ENCODE measurements around the gene STK39. TPM values are rescaled to one million over a fixed set of nuclear protein-coding genes. Genes with fewer than 3 reads are reported as not detected.

The STK39 gene
- total RNA-seq, 4 donors from 2014 or later: 8.9 to 28.3 (median 14.5) TPM

DNA sequence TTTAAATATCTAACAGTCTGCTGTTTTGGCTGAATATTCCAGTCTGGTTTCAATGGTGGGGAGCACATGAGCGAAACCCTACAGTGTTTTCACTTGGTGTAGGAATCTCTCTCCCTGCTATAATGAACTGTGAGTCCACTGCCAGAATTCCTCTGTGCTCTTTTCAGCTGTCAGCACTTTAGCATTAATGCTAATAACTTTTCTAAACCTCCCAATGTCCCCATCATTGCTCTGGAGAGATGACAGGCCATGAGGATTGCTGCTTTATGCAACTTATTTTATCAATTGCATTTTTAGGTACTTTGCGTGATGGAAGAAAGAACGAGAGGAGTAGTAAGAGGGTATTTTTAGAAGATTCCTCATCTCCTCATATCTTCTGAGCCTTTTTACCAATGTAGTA lies 25.3 kb downstream of the STK39 start:
- WGBS, 2 donors: 92 to 96% methylated on average over 3 of the region's 3 CpGs
- H3K4me3 ChIP-seq (ENCODE audit: low read depth, poor library complexity, severe bottlenecking): no peak overlapping the region
- intact Hi-C loops (cut with DNase I; ENCODE audit: low total_unique reads): no loop called here
- no peak for TF ChIP-seq POLR2A (IDR thresholded peaks at IDR 0.05)
- TF ChIP-seq, protein P1, sequence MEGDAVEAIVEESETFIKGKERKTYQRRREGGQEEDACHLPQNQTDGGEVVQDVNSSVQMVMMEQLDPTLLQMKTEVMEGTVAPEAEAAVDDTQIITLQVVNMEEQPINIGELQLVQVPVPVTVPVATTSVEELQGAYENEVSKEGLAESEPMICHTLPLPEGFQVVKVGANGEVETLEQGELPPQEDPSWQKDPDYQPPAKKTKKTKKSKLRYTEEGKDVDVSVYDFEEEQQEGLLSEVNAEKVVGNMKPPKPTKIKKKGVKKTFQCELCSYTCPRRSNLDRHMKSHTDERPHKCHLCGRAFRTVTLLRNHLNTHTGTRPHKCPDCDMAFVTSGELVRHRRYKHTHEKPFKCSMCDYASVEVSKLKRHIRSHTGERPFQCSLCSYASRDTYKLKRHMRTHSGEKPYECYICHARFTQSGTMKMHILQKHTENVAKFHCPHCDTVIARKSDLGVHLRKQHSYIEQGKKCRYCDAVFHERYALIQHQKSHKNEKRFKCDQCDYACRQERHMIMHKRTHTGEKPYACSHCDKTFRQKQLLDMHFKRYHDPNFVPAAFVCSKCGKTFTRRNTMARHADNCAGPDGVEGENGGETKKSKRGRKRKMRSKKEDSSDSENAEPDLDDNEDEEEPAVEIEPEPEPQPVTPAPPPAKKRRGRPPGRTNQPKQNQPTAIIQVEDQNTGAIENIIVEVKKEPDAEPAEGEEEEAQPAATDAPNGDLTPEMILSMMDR (IDR thresholded peaks at IDR 0.05): no peak
- DNase-seq (ENCODE audit: low spot score in 2 of 2): no peak

DNA sequence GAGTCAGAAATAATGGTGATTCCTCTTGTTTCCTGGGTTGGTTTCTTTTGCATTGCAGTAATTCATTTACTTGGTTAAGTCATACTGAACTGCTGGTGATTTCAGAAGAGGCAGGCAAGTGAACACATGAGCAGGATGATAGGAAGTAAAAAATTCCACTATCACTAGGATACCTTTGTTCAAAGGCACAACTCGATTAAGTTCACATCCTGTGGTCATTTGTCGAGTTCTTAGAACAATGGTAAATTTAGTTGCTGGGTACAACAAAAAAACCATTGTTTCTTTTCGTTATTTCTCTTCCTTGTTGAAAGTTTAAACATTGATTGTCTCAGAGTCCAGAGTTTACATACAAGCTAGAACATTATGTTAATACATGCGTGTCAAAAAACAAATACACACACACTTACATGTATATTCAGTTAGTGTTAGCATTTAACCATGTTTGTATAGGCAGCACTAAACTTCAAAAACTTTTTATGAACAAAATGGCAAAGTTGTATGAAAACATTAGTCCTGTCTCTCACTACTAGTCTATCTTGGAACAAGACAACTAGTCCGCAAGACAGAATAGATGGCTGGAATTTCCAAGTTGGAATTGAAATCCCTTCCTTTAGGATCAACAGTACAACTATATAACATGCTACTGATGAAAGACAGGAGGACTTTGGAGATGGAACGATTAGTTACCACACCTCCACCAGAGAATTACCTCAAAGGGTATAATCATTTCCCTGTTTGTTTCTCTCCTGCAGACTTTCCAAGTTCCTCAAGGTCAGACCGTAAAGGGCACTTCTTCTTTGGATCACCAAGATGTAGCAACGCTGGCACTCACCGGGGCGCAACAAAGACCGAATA lies 26.2 kb downstream of the STK39 start:
- DNase-seq (ENCODE audit: low spot score in 2 of 2): no peak
- 84 to 85% methylated on average over 11 of the region's 11 CpGs for WGBS, 2 donors
- H3K4me3 ChIP-seq (ENCODE audit: low read depth, poor library complexity, severe bottlenecking): no peak overlapping the region
- intact Hi-C loops (cut with DNase I; ENCODE audit: low total_unique reads): no loop called here
- TF ChIP-seq POLR2A (IDR thresholded peaks at IDR 0.05): no peak
- TF ChIP-seq, protein P1 (IDR thresholded peaks at IDR 0.05): no peak

DNA sequence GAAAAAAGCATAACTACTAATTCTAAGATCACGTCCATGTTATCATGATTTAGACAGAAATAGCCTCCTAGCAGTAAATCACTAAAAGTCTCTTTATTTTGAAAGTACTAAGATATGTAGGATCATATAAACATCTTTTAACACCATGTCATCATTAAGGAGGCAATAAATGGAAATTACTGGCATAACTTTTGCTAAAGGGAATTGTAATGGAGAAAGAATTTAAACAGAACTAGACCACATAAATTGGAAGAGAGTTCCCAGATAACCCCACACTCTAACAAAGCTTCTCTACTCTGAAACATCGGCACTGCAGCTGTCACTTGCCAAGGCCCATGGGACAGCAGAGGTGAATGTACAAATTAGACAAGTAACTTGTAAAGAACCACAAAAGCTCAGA lies 29.5 kb downstream of the STK39 start:
- DNase-seq (ENCODE audit: low spot score in 2 of 2): no peak
- H3K4me3 ChIP-seq (ENCODE audit: low read depth, poor library complexity, severe bottlenecking): no peak overlapping the region
- TF ChIP-seq, protein P1 (IDR thresholded peaks at IDR 0.05): no peak
- no peak for TF ChIP-seq POLR2A (IDR thresholded peaks at IDR 0.05)
- intact Hi-C loops (cut with DNase I; ENCODE audit: low total_unique reads): no loop called here
- 77 to 84% methylated on average over 2 of the region's 2 CpGs for WGBS, 2 donors

DNA sequence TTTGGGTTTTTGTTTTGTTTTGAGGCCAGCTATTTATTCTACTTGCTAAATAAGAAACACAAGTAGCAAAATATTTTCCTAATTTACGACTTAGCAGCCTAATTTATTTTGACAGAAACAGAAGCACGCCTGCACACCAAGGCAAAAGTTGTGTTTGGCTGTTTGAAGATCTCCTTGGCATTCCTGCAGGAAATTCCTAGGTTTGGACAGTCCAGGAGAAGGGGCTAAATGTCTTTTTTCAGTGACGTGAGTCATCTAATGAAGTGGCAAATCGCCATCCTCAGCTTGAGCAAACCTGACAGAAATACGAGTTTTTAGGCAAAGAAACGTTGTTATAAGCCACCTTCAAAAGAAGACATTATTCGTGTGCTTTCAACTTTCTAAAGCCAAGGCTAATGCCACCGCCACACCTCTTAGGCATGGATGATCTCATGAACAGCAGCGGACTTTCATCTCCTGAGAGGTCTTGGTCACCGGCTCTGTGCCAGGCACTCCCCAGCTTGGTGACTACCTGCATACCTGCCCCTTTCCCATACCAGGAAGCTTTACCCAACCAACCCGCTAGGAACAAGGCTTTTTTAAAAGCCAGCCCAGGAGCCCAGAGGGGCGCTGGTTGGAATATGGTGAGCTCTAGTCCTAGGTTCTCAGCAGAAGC lies 30.9 kb downstream of the STK39 start:
- TF ChIP-seq POLR2A (IDR thresholded peaks at IDR 0.05): no peak
- TF ChIP-seq, protein P1 (IDR thresholded peaks at IDR 0.05): no peak
- intact Hi-C loops (cut with DNase I; ENCODE audit: low total_unique reads): no loop called here
- WGBS, 2 donors: 80 to 86% methylated on average over 12 of the region's 12 CpGs
- no peak for DNase-seq (ENCODE audit: low spot score in 2 of 2)
- H3K4me3 ChIP-seq (ENCODE audit: low read depth, poor library complexity, severe bottlenecking): no peak overlapping the region

DNA sequence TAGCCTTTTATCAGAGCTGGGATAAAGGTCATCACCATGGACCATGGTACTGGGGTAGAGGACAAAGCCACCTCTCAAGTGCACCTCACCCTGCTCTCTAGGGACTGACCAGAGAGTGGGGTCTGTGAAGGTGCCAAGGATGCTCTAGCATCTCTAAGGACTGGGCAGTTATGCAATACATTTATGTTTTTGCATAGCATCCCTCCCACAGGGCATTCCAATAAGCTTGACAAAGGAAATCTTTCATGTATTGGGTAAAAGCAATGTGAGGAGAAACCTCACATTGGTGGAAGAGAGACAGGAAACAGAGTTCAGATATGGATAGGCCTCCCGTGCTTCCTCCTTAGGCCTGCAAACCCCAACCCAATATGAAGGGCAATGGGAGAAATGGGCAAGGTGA lies 31.6 kb downstream of the STK39 start:
- intact Hi-C loops (cut with DNase I; ENCODE audit: low total_unique reads): no loop called here
- WGBS, 2 donors: 52 to 96% methylated on average over 1 of the region's 1 CpG
- no peak for DNase-seq (ENCODE audit: low spot score in 2 of 2)
- no peak overlapping the region for H3K4me3 ChIP-seq (ENCODE audit: low read depth, poor library complexity, severe bottlenecking)
- TF ChIP-seq, protein P1 (IDR thresholded peaks at IDR 0.05): no peak
- no peak for TF ChIP-seq POLR2A (IDR thresholded peaks at IDR 0.05)

Data from lower leg skin (tissue), 4 donors.